ENCODE measurements around the gene MUL1. TPM values are rescaled to one million over a fixed set of nuclear protein-coding genes. Genes with fewer than 3 reads are reported as not detected.
A peak's percentile ranks its signal among the peaks of the same experiment; 100 is the strongest.

MUL1 gene
- total RNA-seq, 1 experiment from 2014 or later = 21.9 TPM

- DNase-seq (ENCODE audit: low spot score) (no peak), ATAC-seq (0 out of 2 replicates have a peak, but pooled peaks have one; percentile 16)
- H3K36me3 Mint-ChIP-seq = no peaks in the 10 kb centered on the region
- H3K27me3 Mint-ChIP-seq (ENCODE audit: low read depth) = peaks cover 39% of the 10 kb centered on the region
- H3K4me1 Mint-ChIP-seq = no peaks in the 10 kb centered on the region
- H3K27ac Mint-ChIP-seq = no peak overlapping the region
- POLR2A ChIA-PET = interaction anchor here (0.5 kb wide), 1 partner anchor 84 kb away, joined by 3 read pairs; no protein-coding TSS in a partner anchor
- no peaks in the 10 kb centered on the region for H3K9me3 Mint-ChIP-seq
- CTCF ChIA-PET = no interaction called here
- H3K4me3 Mint-ChIP-seq = no peak overlapping the region
- no peak for TF ChIP-seq NFATC4 (CRISPR knock-in tag; IDR thresholded peaks at IDR 0.05)
- TF ChIP-seq USF2 (CRISPR knock-in tag; IDR thresholded peaks at IDR 0.05) = no peak
- TF ChIP-seq RORB (CRISPR knock-in tag; IDR thresholded peaks at IDR 0.05) = no peak
- no peak for TF ChIP-seq AR (CRISPR knock-in tag; IDR thresholded peaks at IDR 0.05)
- no peak for TF ChIP-seq ZNF425 (CRISPR knock-in tag; conservative IDR thresholded peaks at IDR 0.05)
- TF ChIP-seq GABPB1 (CRISPR knock-in tag; IDR thresholded peaks at IDR 0.05) = no peak
- TF ChIP-seq ZNF512 (CRISPR knock-in tag; IDR thresholded peaks at IDR 0.05; ENCODE audit: borderline replicate concordance) = no peak
- no peak for TF ChIP-seq ATF6 (CRISPR knock-in tag; IDR thresholded peaks at IDR 0.05)
- TF ChIP-seq CTCF (IDR thresholded peaks at IDR 0.05) = no peak
- TF ChIP-seq ESRRA (CRISPR knock-in tag; IDR thresholded peaks at IDR 0.05; ENCODE audit: borderline replicate concordance) = no peak
- TF ChIP-seq NR1H2 (CRISPR knock-in tag; IDR thresholded peaks at IDR 0.05) = no peak
- TF ChIP-seq ZNF423 (CRISPR knock-in tag; IDR thresholded peaks at IDR 0.05) = no peak
- TF ChIP-seq ATF2 (CRISPR knock-in tag; IDR thresholded peaks at IDR 0.05; ENCODE audit: borderline replicate concordance, low read depth) = no peak
- TF ChIP-seq ZNF317 (CRISPR knock-in tag; IDR thresholded peaks at IDR 0.05; ENCODE audit: borderline replicate concordance, low read depth) = no peak
- no peak for TF ChIP-seq ZNF532 (CRISPR knock-in tag; IDR thresholded peaks at IDR 0.05; ENCODE audit: borderline replicate concordance)
- no peak for TF ChIP-seq ATF1 (CRISPR knock-in tag; IDR thresholded peaks at IDR 0.05)
- TF ChIP-seq JAZF1 (CRISPR knock-in tag; IDR thresholded peaks at IDR 0.05) = no peak
- no peak for TF ChIP-seq FOXJ3 (CRISPR knock-in tag; IDR thresholded peaks at IDR 0.05; ENCODE audit: borderline replicate concordance)
- TF ChIP-seq ZBTB43 (CRISPR knock-in tag; IDR thresholded peaks at IDR 0.05) = no peak
Observed at GRCh38 chr1:20528221-20528620, 20.3 kb upstream of the MUL1 start.

All from WTC11 (cell line).